ENCODE results near the gene WNT5B. TPM values are rescaled to one million over a fixed set of nuclear protein-coding genes. Genes with fewer than 3 reads are reported as not detected.
"Not testable (repeated sequence)": the region's sequence is repeated elsewhere in the genome, so short reads cannot be mapped to it uniquely, and the experiment has no call there.

WNT5B gene
- polyA plus RNA-seq, 3 donors: 5.0 to 8.0 (median 7.4) TPM

GRCh38 chr12:1666215-1666614, 37.2 kb downstream of the WNT5B start:
- DNase-seq (ENCODE audit: extremely low read depth in 1 of 11, low read depth in 9 of 11, low spot score in 4 of 11): no peak

DNA sequence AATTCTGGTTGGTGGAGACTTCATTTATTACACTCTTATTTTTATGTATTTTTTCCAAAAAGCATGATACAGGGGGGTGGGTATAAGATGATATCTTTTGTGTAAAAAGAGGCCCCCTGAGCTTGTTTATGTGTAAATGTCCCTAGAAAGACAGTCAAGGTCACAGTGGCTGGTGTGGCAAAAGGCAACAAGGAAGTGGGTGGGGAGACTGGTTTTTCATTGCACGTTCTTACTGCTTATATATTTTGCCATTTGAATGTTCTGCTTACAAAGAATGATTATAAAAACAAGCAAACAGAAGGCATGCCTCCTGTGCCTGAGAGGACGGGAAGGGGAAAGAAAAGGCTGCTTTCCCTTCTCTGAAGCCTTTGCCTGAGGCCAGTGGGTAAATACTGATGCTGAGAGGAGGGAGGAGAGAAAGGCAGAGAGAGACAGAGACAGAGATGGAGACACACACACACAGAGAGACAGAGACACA, 37.7 kb downstream of the WNT5B start:
- DNase-seq (ENCODE audit: extremely low read depth in 1 of 11, low read depth in 9 of 11, low spot score in 4 of 11): no peak

DNA sequence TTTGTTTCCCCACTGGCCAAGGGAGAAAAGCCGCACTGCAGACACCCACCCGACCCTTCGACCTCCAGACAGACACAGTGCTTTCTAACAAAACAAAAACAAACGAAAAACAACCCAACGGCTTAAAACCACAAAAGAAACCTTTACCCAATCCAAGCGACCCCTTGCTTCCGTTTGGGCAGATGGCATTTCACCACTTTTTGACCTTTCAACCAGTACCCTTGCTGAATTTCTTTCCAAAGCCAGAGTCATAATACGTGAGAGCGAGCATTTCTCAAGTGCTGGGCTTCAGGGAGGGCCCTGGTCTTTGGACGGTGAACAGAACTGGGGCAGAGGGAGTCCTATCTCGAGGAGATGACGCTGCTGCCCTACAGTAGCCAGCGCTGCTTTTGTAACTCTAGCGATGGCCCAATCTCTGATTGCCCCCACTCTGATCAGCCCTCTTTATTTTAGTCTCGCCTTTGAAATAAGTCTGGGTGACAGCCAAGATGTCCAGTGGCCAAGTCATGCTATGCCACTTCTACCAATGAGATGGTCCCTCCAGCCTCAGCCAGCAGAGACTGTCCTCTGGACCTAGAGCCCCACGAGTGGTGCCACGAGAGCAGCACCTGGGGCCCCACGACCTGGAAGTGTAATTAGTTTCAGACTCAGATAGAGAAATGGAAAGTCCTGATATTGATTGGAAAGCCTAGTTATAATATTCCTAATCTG, 40.0 kb downstream of the WNT5B start:
- DNase-seq (ENCODE audit: extremely low read depth in 1 of 11, low read depth in 9 of 11, low spot score in 4 of 11): no peak

DNA sequence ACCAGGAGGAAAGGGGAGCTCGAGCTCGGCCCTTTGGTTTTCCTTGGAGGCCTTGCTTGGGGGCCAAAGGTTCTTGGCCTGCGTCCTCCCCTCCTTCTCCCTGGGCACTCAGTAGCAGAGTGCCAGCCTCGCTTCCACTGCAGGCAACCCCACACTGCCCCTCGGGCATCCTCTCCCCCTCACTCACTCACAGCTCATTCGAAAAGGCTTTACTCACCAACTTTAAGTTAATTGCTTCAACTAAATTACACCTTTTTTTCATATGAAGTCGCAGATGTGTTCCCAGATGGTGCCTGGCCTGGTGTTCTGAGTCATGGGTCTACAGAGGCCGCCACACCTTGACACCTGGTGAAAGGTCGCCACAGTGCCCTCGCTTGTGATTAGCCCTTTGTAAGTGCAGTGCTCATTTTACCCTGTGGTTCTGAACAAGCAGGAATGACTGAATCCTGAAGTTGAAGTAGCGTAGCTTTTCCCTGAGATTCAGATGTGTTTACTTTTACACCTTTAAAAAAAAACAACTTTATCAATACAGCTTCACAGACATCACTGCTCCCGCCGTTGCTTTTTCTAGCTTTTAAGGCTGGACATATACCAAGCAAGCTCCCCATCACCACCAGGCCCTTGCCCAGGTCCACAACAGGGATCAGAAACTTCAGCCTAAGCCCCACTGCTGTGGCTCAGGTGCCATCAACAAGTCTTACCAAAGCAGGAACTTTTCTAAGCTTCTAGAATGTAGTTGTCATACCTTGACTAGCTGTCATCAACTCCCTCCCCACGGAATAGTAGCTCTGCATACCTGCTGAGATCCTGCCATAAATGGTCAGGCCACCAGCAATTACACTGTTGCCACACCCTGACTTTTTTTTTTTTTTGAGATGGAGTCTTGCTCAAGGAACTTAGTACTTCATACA, 41.6 kb downstream of the WNT5B start:
- DNase-seq (ENCODE audit: extremely low read depth in 1 of 11, low read depth in 9 of 11, low spot score in 4 of 11): no peak

GRCh38 chr12:1676043-1676442, 47.0 kb downstream of the WNT5B start:
- DNase-seq (ENCODE audit: extremely low read depth in 1 of 11, low read depth in 9 of 11, low spot score in 4 of 11): no peak

GRCh38 chr12:1680804-1681492, 51.9 kb downstream of the WNT5B start:
- no peak for DNase-seq (ENCODE audit: extremely low read depth in 1 of 11, low read depth in 9 of 11, low spot score in 4 of 11)

GRCh38 chr12:1681493-1681807, 52.4 kb downstream of the WNT5B start:
- no peak for DNase-seq (ENCODE audit: extremely low read depth in 1 of 11, low read depth in 9 of 11, low spot score in 4 of 11)

- DNase-seq (ENCODE audit: extremely low read depth in 1 of 11, low read depth in 9 of 11, low spot score in 4 of 11): no peak
These were observed 59.2 kb downstream of the WNT5B start for GRCh38 chr12:1688086-1688710.

- DNase-seq (ENCODE audit: extremely low read depth in 1 of 11, low read depth in 9 of 11, low spot score in 4 of 11): peak; percentile 81 to 97 (median 94)
These were observed 61.6 kb downstream of the WNT5B start, which contains the start of gene ADIPOR2 for GRCh38 chr12:1690578-1691122. Gene ADIPOR2, plus strand, starts transcription at chr12:1691070. Its CDS starts 63,274 bp downstream, at chr12:1754344.

DNA sequence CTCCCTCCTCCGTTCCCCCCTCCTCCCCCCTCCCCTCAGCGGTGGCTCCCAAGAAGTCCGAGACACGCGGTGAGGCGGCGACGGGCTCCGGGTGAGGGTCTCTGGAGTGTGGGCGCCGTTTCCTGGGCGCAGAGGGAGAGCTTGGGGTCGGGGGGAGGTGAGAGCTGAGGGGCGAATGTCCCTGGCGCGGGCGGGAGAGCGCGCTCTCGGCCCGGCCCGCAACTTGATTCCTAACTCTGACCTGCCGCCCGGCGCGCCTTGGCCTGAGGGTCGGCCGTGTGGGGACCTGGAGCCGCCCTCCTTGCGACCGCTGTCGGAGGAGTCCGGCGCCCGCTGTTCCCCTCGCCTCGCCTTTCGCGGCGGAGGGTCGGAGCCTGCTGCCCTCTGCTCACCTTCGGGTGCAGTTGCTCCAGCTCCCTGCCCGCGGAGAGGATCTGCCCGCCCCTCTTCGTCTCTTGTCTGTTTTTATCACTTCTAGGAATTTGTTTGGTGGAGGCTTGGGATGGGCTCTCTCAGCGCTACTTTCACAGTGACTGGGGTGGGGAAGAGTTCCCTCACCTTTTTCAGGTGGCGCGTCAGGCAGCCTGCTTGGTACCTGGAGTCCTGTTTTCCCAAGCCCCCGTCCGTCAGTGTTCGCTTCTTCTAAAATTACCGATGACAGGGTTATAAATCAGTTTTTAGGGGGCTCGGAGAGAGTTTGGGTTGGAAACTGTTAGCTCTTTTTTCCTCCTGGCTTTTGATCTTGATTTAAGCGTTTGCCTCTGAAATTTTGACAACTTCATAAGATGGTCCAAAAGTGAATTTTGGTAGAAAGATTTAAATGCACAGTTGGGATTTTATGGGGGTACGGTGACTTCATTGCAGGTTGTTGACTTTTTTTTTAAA, 62.3 kb downstream of the WNT5B start:
- peak in 7 of 11 donors; percentile 20 to 60 (median 25) for DNase-seq (ENCODE audit: extremely low read depth in 1 of 11, low read depth in 9 of 11, low spot score in 4 of 11)

DNA sequence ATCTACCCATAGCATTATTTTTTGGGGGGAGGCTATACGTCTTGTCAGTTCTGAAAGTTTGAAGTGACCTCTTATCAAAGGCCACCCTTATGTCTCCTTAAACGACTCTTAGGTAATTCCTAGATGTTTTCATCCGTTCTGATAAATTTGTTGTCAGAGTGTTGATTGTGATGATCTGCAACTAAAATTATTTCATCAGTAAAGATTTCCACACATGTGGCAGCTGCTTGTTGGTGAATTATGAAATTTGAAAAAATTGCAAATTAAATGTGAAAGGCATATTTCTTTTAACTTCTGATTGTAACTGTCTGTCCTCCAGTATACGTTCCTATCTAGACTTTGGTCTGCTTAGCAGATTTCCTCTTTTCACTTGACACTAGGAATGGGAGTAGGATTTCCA, 63.2 kb downstream of the WNT5B start:
- DNase-seq (ENCODE audit: extremely low read depth in 1 of 11, low read depth in 9 of 11, low spot score in 4 of 11): no peak

- no peak for DNase-seq (ENCODE audit: extremely low read depth in 1 of 11, low read depth in 9 of 11, low spot score in 4 of 11)
These were observed 64.0 kb downstream of the WNT5B start for GRCh38 chr12:1692895-1693610.

- DNase-seq (ENCODE audit: extremely low read depth in 1 of 11, low read depth in 9 of 11, low spot score in 4 of 11): not testable (repeated sequence)
These were observed 66.1 kb downstream of the WNT5B start for GRCh38 chr12:1695097-1695496.

DNA sequence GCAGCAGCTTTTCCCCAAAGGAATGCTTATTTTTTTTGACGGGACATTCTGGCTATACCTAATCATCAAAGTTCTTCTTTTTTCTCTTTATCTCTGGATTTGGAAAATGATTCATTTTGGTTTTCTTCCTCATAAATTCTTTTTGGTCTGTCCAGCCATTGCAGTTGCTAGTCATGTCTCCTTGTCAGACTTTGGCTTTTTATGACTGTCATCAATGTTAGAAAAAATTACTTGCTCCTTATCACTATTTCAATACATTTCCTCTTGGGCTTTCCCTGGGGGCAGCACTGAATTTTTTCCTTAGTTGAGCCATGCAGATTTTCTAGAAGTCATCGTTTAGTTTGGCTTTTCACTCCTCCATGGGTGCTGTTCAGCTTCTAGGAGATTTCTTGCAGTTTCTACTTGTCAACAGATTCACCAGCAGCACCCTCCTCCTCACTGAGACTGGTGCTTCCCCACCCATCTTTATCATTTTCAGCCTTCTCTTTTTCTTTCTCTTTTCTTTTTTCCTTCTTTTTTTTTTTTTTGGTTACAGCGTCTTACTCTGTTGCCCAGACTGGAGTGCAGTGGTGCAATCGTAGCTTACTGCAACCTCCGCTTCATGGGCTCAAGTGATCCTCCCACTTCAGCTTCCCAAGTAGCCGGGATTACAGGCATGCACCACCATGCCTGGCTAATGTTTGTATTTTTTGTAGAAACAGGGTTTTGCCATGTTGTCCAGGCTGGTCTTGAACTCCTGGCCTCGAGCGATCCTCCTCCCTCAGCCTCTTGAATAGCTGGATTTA, 67.0 kb downstream of the WNT5B start:
- DNase-seq (ENCODE audit: extremely low read depth in 1 of 11, low read depth in 9 of 11, low spot score in 4 of 11): no peak

DNA sequence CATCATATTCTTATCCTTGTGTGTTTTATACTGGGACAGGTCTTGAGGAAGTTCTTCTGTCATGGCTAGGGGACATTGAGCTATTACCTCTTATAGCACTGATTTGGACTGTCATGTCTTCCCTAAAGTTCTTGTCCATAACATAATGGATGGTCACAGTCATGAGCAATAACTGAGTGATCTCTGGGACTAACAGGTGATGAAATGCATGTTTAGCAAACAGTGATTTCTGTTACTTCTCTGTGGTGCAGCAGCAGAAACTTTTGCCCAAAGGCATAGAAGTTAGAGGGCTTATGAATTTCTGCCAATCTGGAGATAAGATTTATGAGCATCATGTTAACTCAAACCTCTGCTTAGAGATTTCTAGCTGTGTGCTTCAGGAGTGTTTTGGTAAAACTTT, 67.8 kb downstream of the WNT5B start:
- DNase-seq (ENCODE audit: extremely low read depth in 1 of 11, low read depth in 9 of 11, low spot score in 4 of 11): no peak
